Cardiac fibroblast (primary cell): ENCODE data around the gene PSMB7.

Experiments used
- DNase-seq, 2 donors: peaks; one replicate each; pipeline versions ENCODE4 v3.0.0 to v3.0.0-alpha.2; 2010; ENCODE audit warnings: low read depth in 2 of 2
- H3K4me3 ChIP-seq, 2 donors: replicated peaks in 1 of 2; 1 replicate in 1 of 2; 2 replicates in 1 of 2; pipeline ENCODE4 v1.5.1; 2011; ENCODE audit warnings: low read depth in 2 of 2, low read length in 2 of 2, mild to moderate bottlenecking in 2 of 2, moderate library complexity in 1 of 2
- CTCF ChIP-seq: IDR thresholded peaks from one replicate; pipeline ENCODE4 v1.5.1; 2011; ENCODE audit warnings: low read depth, mild to moderate bottlenecking, low read length, inconsistent platforms

The PSMB7 gene

GRCh38 chr9:124423591-124423990 lies 8.3 kb upstream of the PSMB7 start:
- TF ChIP-seq CTCF, result no peak
- no peak for DNase-seq
- no peak overlapping the region for H3K4me3 ChIP-seq

- no peak overlapping the region for H3K4me3 ChIP-seq
- no peak for DNase-seq
- TF ChIP-seq CTCF, result no peak
Observed at GRCh38 chr9:124423155-124423554, 7.9 kb upstream of the PSMB7 start.

- peak in 1 of 2 donors; percentile 26 for DNase-seq
- no peak overlapping the region for H3K4me3 ChIP-seq
- no peak for TF ChIP-seq CTCF
Observed at GRCh38 chr9:124420991-124421543, 5.8 kb upstream of the PSMB7 start.

GRCh38 chr9:124419832-124420489 lies 4.7 kb upstream of the PSMB7 start:
- H3K4me3 ChIP-seq, result no peak overlapping the region
- TF ChIP-seq CTCF, result no peak
- no peak for DNase-seq

- no peak for DNase-seq
- TF ChIP-seq CTCF, result no peak
- H3K4me3 ChIP-seq, result no peak overlapping the region
Observed at GRCh38 chr9:124415852-124416484, 726 bp upstream of the PSMB7 start.

GRCh38 chr9:124414612-124415011 lies 630 bp downstream of the PSMB7 start:
- DNase-seq, result no peak
- no peak for TF ChIP-seq CTCF
- peak overlapping the region; percentile 85 to 92 for H3K4me3 ChIP-seq
